Mucosa of stomach (tissue), 1 donor: ENCODE results near the gene QSER1.
"Not testable (repeated sequence)": the region's sequence is repeated elsewhere in the genome, so short reads cannot be mapped to it uniquely, and the experiment has no call there.

Experiments
- H3K27me3 ChIP-seq: one replicate; pipeline ENCODE4 v1.7.0; 2013; ENCODE audit warnings: mild to moderate bottlenecking, low read length; ENCODE audit not compliant: control insufficient read depth, insufficient read depth
- H3K36me3 ChIP-seq: one replicate; pipeline ENCODE4 v1.7.0; 2013; ENCODE audit warnings: low read length; ENCODE audit not compliant: control insufficient read depth, insufficient read depth
- H3K4me1 ChIP-seq: one replicate; pipeline ENCODE4 v1.7.0; 2013; ENCODE audit warnings: mild to moderate bottlenecking, low read length; ENCODE audit not compliant: control insufficient read depth, insufficient read depth
- H3K4me3 ChIP-seq: one replicate; pipeline ENCODE4 v1.7.0; 2013; ENCODE audit warnings: low read length
- H3K9ac ChIP-seq: one replicate; pipeline ENCODE4 v1.7.0; 2013; ENCODE audit warnings: mild to moderate bottlenecking, low read length, moderate library complexity
- H3K9me3 ChIP-seq: one replicate; pipeline ENCODE4 v1.7.0; 2013; ENCODE audit warnings: mild to moderate bottlenecking, low read length, moderate library complexity; ENCODE audit not compliant: control insufficient read depth
- donor health status: Pancreatic carcinoma.

Gene QSER1

DNA sequence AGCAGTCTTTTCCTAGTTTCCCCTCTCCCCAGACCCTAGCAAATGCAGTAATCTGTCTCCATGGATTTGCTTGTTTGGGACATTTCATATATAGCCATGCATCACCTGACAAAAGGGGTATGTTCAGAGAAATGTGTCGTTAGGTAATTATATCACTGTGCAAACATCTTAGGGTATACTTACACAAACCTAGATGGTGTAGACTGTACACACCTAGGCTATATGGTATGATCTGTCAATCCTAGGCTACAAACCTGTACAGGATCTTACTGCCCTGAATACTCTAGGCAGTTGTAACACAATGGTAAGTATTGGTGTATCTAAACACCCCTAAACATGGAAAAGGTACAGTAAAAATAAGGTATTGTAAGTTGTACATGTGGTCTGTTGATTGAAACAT, 23.8 kb downstream of the QSER1 start:
- Histone ChIP-seq H3K4me1 (no peaks in the 10 kb centered on the region), H3K36me3 (no peaks in the 10 kb centered on the region), H3K4me3 (no peak overlapping the region), H3K27me3 (no peaks in the 10 kb centered on the region), H3K9ac (no peak overlapping the region), H3K9me3 (no peaks in the 10 kb centered on the region)

DNA sequence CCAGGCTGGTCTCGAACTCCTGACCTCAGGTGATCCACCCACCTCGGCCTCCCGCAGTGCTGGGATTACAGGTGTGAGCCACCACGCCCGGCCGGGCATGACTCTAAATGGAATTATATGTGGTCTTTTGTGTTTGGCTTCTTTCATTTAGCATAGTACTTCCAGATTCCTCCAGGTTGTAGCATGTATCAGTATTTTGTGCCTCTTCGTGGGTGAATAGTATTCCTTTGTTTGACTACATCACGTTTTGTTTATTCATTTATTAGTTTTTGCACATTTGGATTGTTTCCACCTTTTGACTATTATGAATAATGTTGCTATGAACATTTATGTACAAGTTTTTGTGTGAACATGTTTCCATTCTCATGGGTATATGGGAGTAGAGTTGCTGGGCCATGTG, 24.4 kb downstream of the QSER1 start:
- no peaks in the 10 kb centered on the region for H3K4me1 ChIP-seq
- H3K9ac ChIP-seq, result no peak overlapping the region
- no peak overlapping the region for H3K4me3 ChIP-seq
- H3K27me3 ChIP-seq, result no peaks in the 10 kb centered on the region
- no peaks in the 10 kb centered on the region for H3K9me3 ChIP-seq
- no peaks in the 10 kb centered on the region for H3K36me3 ChIP-seq

GRCh38 chr11:32918427-32918826, 25.8 kb downstream of the QSER1 start:
- Histone ChIP-seq H3K4me3 (no peak overlapping the region), H3K9ac (no peak overlapping the region), H3K27me3 (no peaks in the 10 kb centered on the region), H3K9me3 (no peaks in the 10 kb centered on the region), H3K36me3 (no peaks in the 10 kb centered on the region), H3K4me1 (no peaks in the 10 kb centered on the region)

- no peaks in the 10 kb centered on the region for H3K27me3 ChIP-seq
- H3K4me3 ChIP-seq, result no peak overlapping the region
- no peak overlapping the region for H3K9ac ChIP-seq
- no peaks in the 10 kb centered on the region for H3K9me3 ChIP-seq
- no peaks in the 10 kb centered on the region for H3K4me1 ChIP-seq
- no peaks in the 10 kb centered on the region for H3K36me3 ChIP-seq
These were observed 26.7 kb downstream of the QSER1 start for GRCh38 chr11:32919338-32919737.

- Histone ChIP-seq H3K4me3 (no peak overlapping the region), H3K4me1 (no peaks in the 10 kb centered on the region), H3K27me3 (no peaks in the 10 kb centered on the region), H3K9me3 (no peaks in the 10 kb centered on the region), H3K9ac (no peak overlapping the region), H3K36me3 (no peaks in the 10 kb centered on the region)
These were observed 28.0 kb downstream of the QSER1 start for GRCh38 chr11:32920570-32920969.

- no peaks in the 10 kb centered on the region for H3K27me3 ChIP-seq
- H3K9me3 ChIP-seq, result no peaks in the 10 kb centered on the region
- no peaks in the 10 kb centered on the region for H3K4me1 ChIP-seq
- no peak overlapping the region for H3K4me3 ChIP-seq
- no peaks in the 10 kb centered on the region for H3K36me3 ChIP-seq
- H3K9ac ChIP-seq, result no peak overlapping the region
These were observed 28.6 kb downstream of the QSER1 start for GRCh38 chr11:32921204-32921603.

GRCh38 chr11:32931606-32932005, 39.0 kb downstream of the QSER1 start:
- H3K4me1 ChIP-seq, result no peaks in the 10 kb centered on the region
- no peak overlapping the region for H3K4me3 ChIP-seq
- H3K9me3 ChIP-seq, result no peaks in the 10 kb centered on the region
- H3K9ac ChIP-seq, result no peak overlapping the region
- peaks cover 18% of the 10 kb centered on the region for H3K36me3 ChIP-seq
- H3K27me3 ChIP-seq, result no peaks in the 10 kb centered on the region

DNA sequence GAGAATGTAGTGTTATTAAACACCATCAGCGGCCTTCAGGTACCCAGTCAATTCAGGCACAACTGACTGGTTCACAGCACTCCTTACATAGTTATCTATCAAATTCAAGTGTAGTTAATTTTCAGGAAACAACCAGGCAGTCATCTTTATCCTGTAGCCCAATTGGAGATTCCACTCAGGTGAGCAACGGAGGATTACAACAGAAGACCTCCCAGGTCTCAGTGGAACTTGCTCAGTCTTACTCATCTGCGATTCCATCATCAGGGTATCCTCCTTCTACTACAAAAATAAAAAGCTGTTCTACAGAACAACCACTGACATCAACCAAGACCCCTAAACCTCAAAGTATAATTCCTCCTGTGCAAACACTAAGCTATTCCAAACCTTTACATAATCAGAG, 39.6 kb downstream of the QSER1 start:
- H3K36me3 ChIP-seq, result peaks cover 18% of the 10 kb centered on the region
- no peaks in the 10 kb centered on the region for H3K4me1 ChIP-seq
- H3K9ac ChIP-seq, result no peak overlapping the region
- no peaks in the 10 kb centered on the region for H3K9me3 ChIP-seq
- no peak overlapping the region for H3K4me3 ChIP-seq
- H3K27me3 ChIP-seq, result no peaks in the 10 kb centered on the region

- H3K27me3 ChIP-seq, result no peaks in the 10 kb centered on the region
- H3K9ac ChIP-seq, result no peak overlapping the region
- H3K36me3 ChIP-seq, result peaks cover 18% of the 10 kb centered on the region
- H3K9me3 ChIP-seq, result no peaks in the 10 kb centered on the region
- no peaks in the 10 kb centered on the region for H3K4me1 ChIP-seq
- no peak overlapping the region for H3K4me3 ChIP-seq
These were observed 42.9 kb downstream of the QSER1 start for GRCh38 chr11:32935462-32936029.

GRCh38 chr11:32936178-32936577, 43.6 kb downstream of the QSER1 start:
- not testable (repeated sequence) for H3K9ac ChIP-seq, H3K27me3 ChIP-seq, H3K4me1 ChIP-seq, H3K4me3 ChIP-seq, H3K9me3 ChIP-seq
- H3K36me3 ChIP-seq, result peaks cover 18% of the 10 kb centered on the region

DNA sequence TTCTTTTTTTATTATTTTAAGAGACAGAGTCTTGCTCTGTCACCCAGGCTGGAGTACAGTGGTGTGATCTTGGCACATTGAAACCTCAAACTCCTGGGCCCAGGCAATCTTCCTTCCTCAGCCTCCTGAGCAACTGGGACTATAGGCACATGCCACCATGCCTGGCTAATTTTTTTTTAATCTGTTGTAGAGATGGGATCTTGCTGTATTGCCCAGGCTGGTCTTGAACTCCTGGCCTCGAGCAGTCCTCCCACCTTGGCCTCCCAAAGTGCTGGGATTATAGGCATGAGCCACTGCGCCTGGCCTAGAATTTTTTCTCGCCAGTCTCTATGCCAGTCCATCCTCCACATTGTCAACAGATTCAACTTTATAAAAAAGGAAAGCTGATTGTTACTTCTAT, 44.7 kb downstream of the QSER1 start:
- H3K9me3 ChIP-seq, H3K27me3 ChIP-seq, H3K9ac ChIP-seq, H3K4me3 ChIP-seq, H3K4me1 ChIP-seq: not testable (repeated sequence)
- peaks cover 12% of the 10 kb centered on the region for H3K36me3 ChIP-seq

GRCh38 chr11:32939046-32939445, 46.4 kb downstream of the QSER1 start:
- H3K4me3 ChIP-seq, result no peak overlapping the region
- no peaks in the 10 kb centered on the region for H3K27me3 ChIP-seq
- H3K4me1 ChIP-seq, result no peaks in the 10 kb centered on the region
- no peaks in the 10 kb centered on the region for H3K9me3 ChIP-seq
- no peak overlapping the region for H3K9ac ChIP-seq
- no peaks in the 10 kb centered on the region for H3K36me3 ChIP-seq

- no peaks in the 10 kb centered on the region for H3K9me3 ChIP-seq
- no peaks in the 10 kb centered on the region for H3K27me3 ChIP-seq
- no peak overlapping the region for H3K4me3 ChIP-seq
- H3K36me3 ChIP-seq, result no peaks in the 10 kb centered on the region
- no peak overlapping the region for H3K9ac ChIP-seq
- no peaks in the 10 kb centered on the region for H3K4me1 ChIP-seq
These were observed 47.3 kb downstream of the QSER1 start for GRCh38 chr11:32939866-32940265.
